NB4 (cell line): ENCODE data around the gene NOP9.
"Not testable (repeated sequence)": the region's sequence is repeated elsewhere in the genome, so short reads cannot be mapped to it uniquely, and the experiment has no call there.

Experiments used
- DNase-seq: peaks from one replicate; pipeline ENCODE4 v3.0.0; 2010; ENCODE audit warnings: low read depth
- H3K4me3 ChIP-seq: one replicate; pipeline ENCODE4 v1.5.1; 2011; ENCODE audit warnings: mild to moderate bottlenecking, low read depth, low read length, moderate library complexity
- CTCF ChIP-seq: IDR thresholded peaks from one replicate; pipeline ENCODE4 v1.5.1; 2012; ENCODE audit warnings: low read depth, low read length
- MAX ChIP-seq: IDR thresholded peaks from 2 replicates; pipeline ENCODE4 v1.6.1; 2011; ENCODE audit warnings: low read depth, low read length
- MYC ChIP-seq: IDR thresholded peaks from 2 replicates; pipeline ENCODE4 v1.6.1; 2011; ENCODE audit warnings: low read depth, low read length
- POLR2A ChIP-seq: IDR thresholded peaks from 2 replicates; pipeline ENCODE4 v1.6.1; 2011; ENCODE audit warnings: mild to moderate bottlenecking; ENCODE audit not compliant: insufficient read length; ENCODE audit errors: extremely low read depth

NOP9 gene

GRCh38 chr14:24351517-24351916, 51.9 kb downstream of the NOP9 start:
- no peak overlapping the region for H3K4me3 ChIP-seq
- TF ChIP-seq MAX (no peak), POLR2A (no peak), MYC (no peak), CTCF (no peak)
- DNase-seq = no peak

- no peak for DNase-seq
- H3K4me3 ChIP-seq = no peak overlapping the region
- TF ChIP-seq CTCF = no peak
- no peak for TF ChIP-seq MYC
- TF ChIP-seq POLR2A = no peak
- no peak for TF ChIP-seq MAX
These were observed 54.2 kb downstream of the NOP9 start for GRCh38 chr14:24353559-24354481.

GRCh38 chr14:24354482-24354825, 54.8 kb downstream of the NOP9 start:
- not testable (repeated sequence) for DNase-seq, H3K4me3 ChIP-seq

GRCh38 chr14:24355009-24355408, 55.4 kb downstream of the NOP9 start:
- no peak for TF ChIP-seq MYC
- no peak for TF ChIP-seq MAX
- TF ChIP-seq CTCF = no peak
- no peak for TF ChIP-seq POLR2A
- no peak overlapping the region for H3K4me3 ChIP-seq
- DNase-seq = no peak

- no peak overlapping the region for H3K4me3 ChIP-seq
- TF ChIP-seq CTCF = no peak
- TF ChIP-seq MYC = no peak
- TF ChIP-seq POLR2A = no peak
- TF ChIP-seq MAX = no peak
- DNase-seq = no peak
These were observed 56.6 kb downstream of the NOP9 start for GRCh38 chr14:24356208-24356607.
